K562 (cell line): ENCODE data around the gene EMC9. TPM values are rescaled to one million over a fixed set of nuclear protein-coding genes. Genes with fewer than 3 reads are reported as not detected.

Experiments
- ARHGAP35 ChIP-seq: fragments of 450-650 bp; IDR thresholded peaks from 2 replicates; pipeline ENCODE4 v1.6.1; 2018; ENCODE audit not compliant: partially characterized antibody
- BRF1 ChIP-seq: IDR thresholded peaks from 3 replicates; pipeline ENCODE4 v1.6.1; 2011; ENCODE audit warnings: borderline replicate concordance, mild to moderate bottlenecking; ENCODE audit not compliant: insufficient read length; ENCODE audit errors: extremely low read depth
- DDX20 ChIP-seq: fragments of 450-650 bp; IDR thresholded peaks from 2 replicates; pipeline ENCODE4 v1.6.1; 2016; ENCODE audit warnings: missing genetic modification characterization, low read depth, mild to moderate bottlenecking, missing compliant biosample characterization, moderate library complexity
- FOXA1 ChIP-seq: fragments of 450-650 bp; IDR thresholded peaks from 2 replicates; pipeline ENCODE4 v1.6.1; 2016; ENCODE audit warnings: mild to moderate bottlenecking, borderline replicate concordance
- NR4A1 ChIP-seq, 2 experiments: fragments of 250-450 bp in 1 of 2; fragments of 450-650 bp in 1 of 2; sonication (Bioruptor Pico) in 1 of 2; IDR thresholded peaks; 2 replicates each; pipeline versions ENCODE4 v1.4.0 to v1.6.1; 2016 to 2020; ENCODE audit warnings: mild to moderate bottlenecking in 2 of 2, missing compliant biosample characterization in 1 of 2, missing genetic modification characterization in 1 of 2, moderate library complexity in 1 of 2
- POLR2AphosphoS5 ChIP-seq: IDR thresholded peaks from 2 replicates; pipeline ENCODE4 v1.6.1; 2011; ENCODE audit warnings: mild to moderate bottlenecking, low read depth, low read length, moderate library complexity; ENCODE audit not compliant: control insufficient read depth, insufficient read depth
- TEAD2 ChIP-seq: fragments of 450-650 bp; IDR thresholded peaks from 2 replicates; pipeline ENCODE4 v1.6.1; 2016; ENCODE audit warnings: missing genetic modification characterization, control low read depth, missing compliant biosample characterization
- ZNF212 ChIP-seq: fragments of 450-650 bp; formaldehyde crosslinking; IDR thresholded peaks from 2 replicates; pipeline ENCODE4 v1.4.0; 2020; ENCODE audit warnings: mild to moderate bottlenecking
- ZNF644 ChIP-seq: fragments of 200-800 bp; sonication (Bioruptor generic); IDR thresholded peaks from 2 replicates; pipeline ENCODE4 v1.6.1; 2016; ENCODE audit warnings: low read depth, missing genetic modification characterization, missing compliant biosample characterization
- polyA plus RNA-seq, 8 experiments: library from polyadenylated mRNA; depleted of rRNA in 4 of 8; stranded (reverse) in 5 of 8; unstranded in 3 of 8; fragments of >200 nt; fragmentation: Nextera tagmentation in 2 of 8; fragmentation: Illumina TruSeq in 1 of 8; extraction: Ambion mirVana in 2 of 8; extraction: Trizol in 1 of 8; gene quantifications; 2 replicates each; pipeline versions ENCODE4 v1.2.1 to v1.2.3, GENCODE V29; 2011 to 2014; ENCODE audit warnings: inconsistent platforms in 1 of 8, missing spikeins in 1 of 8
- total RNA-seq, 7 experiments: library from RNA; depleted of rRNA in 6 of 7; stranded (reverse); fragments of >200 nt in 6 of 7; fragmentation: Illumina TruSeq in 2 of 7; extraction: Trizol in 2 of 7; gene quantifications; 2 replicates each; pipeline versions ENCODE4 v1.2.1 to v1.2.3, GENCODE V29; 2011 to 2021; ENCODE audit warnings: low replicate concordance in 1 of 7
- TF ChIP-seq, protein P1 (sequence below): fragments of 250-450 bp; sonication (Bioruptor Pico); IDR thresholded peaks from 2 replicates; pipeline ENCODE4 v1.4.0; 2020; ENCODE audit warnings: mild to moderate bottlenecking
- TF ChIP-seq, protein P2 (sequence below): sonication (generic); formaldehyde crosslinking; IDR thresholded peaks from 2 replicates; pipeline ENCODE4 v1.8.0; 2022; ENCODE audit warnings: mild to moderate bottlenecking, missing genetic modification reagents
- TF ChIP-seq, protein P3 (sequence below): fragments of 450-650 bp; IDR thresholded peaks from 2 replicates; pipeline ENCODE4 v1.7.1; 2018; ENCODE audit warnings: mild to moderate bottlenecking, low read depth; ENCODE audit not compliant: partially characterized antibody

The EMC9 gene
- total and polyA plus RNA-seq, 9 of the 15 experiments (the other 6 are each of a cell fraction or from before 2014, with no cell fraction given), result 3.1 to 13.2 (median 7.8) TPM

DNA sequence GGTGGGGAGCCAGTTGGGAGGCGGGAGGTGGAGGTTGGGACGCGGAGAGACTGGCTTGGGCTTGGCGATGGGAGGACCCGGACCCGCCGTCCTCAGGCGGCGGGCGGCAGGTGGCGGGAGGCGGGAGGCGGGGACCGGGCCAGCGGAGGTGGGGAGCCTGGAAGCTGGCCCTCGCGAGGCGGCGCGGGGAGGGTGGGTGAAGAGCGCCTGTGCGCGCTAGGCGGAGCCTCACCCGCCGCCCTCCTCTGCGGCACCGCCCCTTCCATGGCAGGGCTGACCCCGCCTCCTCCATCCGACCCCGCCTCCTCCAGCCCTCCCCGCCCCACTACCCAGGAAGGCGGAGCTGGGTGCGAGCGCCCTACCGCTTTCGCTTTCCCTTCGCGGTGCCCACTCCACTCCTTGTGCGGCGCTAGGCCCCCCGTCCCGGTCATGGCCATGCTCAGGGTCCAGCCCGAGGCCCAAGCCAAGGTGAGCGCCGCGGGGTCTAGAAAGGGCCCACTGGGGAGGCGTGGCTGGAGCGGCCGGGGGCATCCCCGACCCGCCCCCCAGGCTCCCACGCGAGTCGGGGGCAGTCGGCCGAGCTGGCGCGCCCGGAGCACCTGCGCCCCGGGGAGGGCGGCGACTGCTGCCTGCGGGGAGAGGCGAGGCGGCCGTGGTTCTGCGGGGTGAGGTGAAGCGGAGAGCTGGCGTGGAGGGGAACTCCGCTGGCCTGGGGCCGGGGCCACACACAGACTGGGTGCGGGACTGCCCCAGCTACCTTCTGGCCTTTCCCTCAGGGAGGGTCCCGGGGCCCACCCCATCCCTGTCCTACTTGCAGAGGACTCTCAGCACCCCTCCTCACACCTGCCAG is 5.3 kb downstream of the EMC9 start, which contains the start of gene PSME1 (continued):
- TF ChIP-seq, protein P1, sequence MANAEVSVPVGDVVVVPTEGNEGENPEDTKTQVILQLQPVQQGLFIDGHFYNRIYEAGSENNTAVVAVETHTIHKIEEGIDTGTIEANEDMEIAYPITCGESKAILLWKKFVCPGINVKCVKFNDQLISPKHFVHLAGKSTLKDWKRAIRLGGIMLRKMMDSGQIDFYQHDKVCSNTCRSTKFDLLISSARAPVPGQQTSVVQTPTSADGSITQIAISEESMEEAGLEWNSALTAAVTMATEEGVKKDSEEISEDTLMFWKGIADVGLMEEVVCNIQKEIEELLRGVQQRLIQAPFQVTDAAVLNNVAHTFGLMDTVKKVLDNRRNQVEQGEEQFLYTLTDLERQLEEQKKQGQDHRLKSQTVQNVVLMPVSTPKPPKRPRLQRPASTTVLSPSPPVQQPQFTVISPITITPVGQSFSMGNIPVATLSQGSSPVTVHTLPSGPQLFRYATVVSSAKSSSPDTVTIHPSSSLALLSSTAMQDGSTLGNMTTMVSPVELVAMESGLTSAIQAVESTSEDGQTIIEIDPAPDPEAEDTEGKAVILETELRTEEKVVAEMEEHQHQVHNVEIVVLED, result no peak
- no peak for TF ChIP-seq BRF1
- TF ChIP-seq NR4A1 (CRISPR knock-in tag; IDR thresholded peaks at IDR 0.05), result no peak
- no peak for TF ChIP-seq NR4A1 (tag; IDR thresholded peaks at IDR 0.05)
- TF ChIP-seq FOXA1, result no peak
- no peak for TF ChIP-seq ARHGAP35
- TF ChIP-seq DDX20 (tag), result no peak
- TF ChIP-seq POLR2AphosphoS5, result no peak
- no peak for TF ChIP-seq ZNF644 (tag)
- TF ChIP-seq ZNF212 (CRISPR knock-in tag), result no peak
- TF ChIP-seq, protein P2, sequence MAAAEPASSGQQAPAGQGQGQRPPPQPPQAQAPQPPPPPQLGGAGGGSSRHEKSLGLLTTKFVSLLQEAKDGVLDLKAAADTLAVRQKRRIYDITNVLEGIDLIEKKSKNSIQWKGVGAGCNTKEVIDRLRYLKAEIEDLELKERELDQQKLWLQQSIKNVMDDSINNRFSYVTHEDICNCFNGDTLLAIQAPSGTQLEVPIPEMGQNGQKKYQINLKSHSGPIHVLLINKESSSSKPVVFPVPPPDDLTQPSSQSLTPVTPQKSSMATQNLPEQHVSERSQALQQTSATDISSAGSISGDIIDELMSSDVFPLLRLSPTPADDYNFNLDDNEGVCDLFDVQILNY, result no peak
- TF ChIP-seq, protein P3, sequence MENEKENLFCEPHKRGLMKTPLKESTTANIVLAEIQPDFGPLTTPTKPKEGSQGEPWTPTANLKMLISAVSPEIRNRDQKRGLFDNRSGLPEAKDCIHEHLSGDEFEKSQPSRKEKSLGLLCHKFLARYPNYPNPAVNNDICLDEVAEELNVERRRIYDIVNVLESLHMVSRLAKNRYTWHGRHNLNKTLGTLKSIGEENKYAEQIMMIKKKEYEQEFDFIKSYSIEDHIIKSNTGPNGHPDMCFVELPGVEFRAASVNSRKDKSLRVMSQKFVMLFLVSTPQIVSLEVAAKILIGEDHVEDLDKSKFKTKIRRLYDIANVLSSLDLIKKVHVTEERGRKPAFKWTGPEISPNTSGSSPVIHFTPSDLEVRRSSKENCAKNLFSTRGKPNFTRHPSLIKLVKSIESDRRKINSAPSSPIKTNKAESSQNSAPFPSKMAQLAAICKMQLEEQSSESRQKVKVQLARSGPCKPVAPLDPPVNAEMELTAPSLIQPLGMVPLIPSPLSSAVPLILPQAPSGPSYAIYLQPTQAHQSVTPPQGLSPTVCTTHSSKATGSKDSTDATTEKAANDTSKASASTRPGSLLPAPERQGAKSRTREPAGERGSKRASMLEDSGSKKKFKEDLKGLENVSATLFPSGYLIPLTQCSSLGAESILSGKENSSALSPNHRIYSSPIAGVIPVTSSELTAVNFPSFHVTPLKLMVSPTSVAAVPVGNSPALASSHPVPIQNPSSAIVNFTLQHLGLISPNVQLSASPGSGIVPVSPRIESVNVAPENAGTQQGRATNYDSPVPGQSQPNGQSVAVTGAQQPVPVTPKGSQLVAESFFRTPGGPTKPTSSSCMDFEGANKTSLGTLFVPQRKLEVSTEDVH, result no peak
- TF ChIP-seq TEAD2 (tag), result no peak
